NCI-H524 (cell line): ENCODE data around the gene SH2D1B.
"Not testable (repeated sequence)": the region's sequence is repeated elsewhere in the genome, so short reads cannot be mapped to it uniquely, and the experiment has no call there.

Source experiments
- DNase-seq, 2 experiments: peaks; one replicate each; lab custom pipeline; 2025; lab: John Stamatoyannopoulos, UW

Gene SH2D1B

GRCh38 chr1:162412002-162412401 lies at the start of gene SH2D1B:
Gene SH2D1B, minus strand, starts transcription at chr1:162412136. Its CDS starts 120 bp downstream, at chr1:162412016.
- no peak for DNase-seq

GRCh38 chr1:162458236-162458635 lies 46.3 kb upstream of the SH2D1B start:
- DNase-seq = no peak

- no peak for DNase-seq
Measured at GRCh38 chr1:162456323-162456722, 44.4 kb upstream of the SH2D1B start.

- not testable (repeated sequence) for DNase-seq
Measured at GRCh38 chr1:162454361-162454760, 42.4 kb upstream of the SH2D1B start.

GRCh38 chr1:162446946-162447345 lies 35.0 kb upstream of the SH2D1B start:
- no peak for DNase-seq

- no peak for DNase-seq
Measured at GRCh38 chr1:162444903-162445302, 33.0 kb upstream of the SH2D1B start.

- not testable (repeated sequence) for DNase-seq
Measured at GRCh38 chr1:162432977-162433713, 21.2 kb upstream of the SH2D1B start.

- DNase-seq = no peak
Measured at GRCh38 chr1:162430583-162430982, 18.6 kb upstream of the SH2D1B start.

- no peak for DNase-seq
Measured at GRCh38 chr1:162422662-162423375, 10.9 kb upstream of the SH2D1B start.

- no peak for DNase-seq
Measured at GRCh38 chr1:162421258-162422164, 9.6 kb upstream of the SH2D1B start.

- DNase-seq = no peak
Measured at GRCh38 chr1:162420120-162420519, 8.2 kb upstream of the SH2D1B start.

GRCh38 chr1:162419450-162419931 lies 7.6 kb upstream of the SH2D1B start:
- peak in 1 of 2 experiments; percentile 49 for DNase-seq

GRCh38 chr1:162418584-162418983 lies 6.6 kb upstream of the SH2D1B start:
- not testable (repeated sequence) for DNase-seq

GRCh38 chr1:162417650-162418049 lies 5.7 kb upstream of the SH2D1B start:
- DNase-seq = no peak

GRCh38 chr1:162416909-162417308 lies 5.0 kb upstream of the SH2D1B start:
- no peak for DNase-seq

- no peak for DNase-seq
Measured at GRCh38 chr1:162416215-162416614, 4.3 kb upstream of the SH2D1B start.

GRCh38 chr1:162407539-162407938 lies 4.4 kb downstream of the SH2D1B start:
- DNase-seq = no peak

- DNase-seq = no peak
Measured at GRCh38 chr1:162406811-162407210, 5.1 kb downstream of the SH2D1B start.

GRCh38 chr1:162405800-162406199 lies 6.1 kb downstream of the SH2D1B start:
- DNase-seq = no peak

- no peak for DNase-seq
Measured at GRCh38 chr1:162404550-162405160, 7.3 kb downstream of the SH2D1B start.

- DNase-seq = no peak
Measured at GRCh38 chr1:162400790-162401355, 11.1 kb downstream of the SH2D1B start.
